ENCODE results near the gene SLC43A3. TPM values are rescaled to one million over a fixed set of nuclear protein-coding genes. Genes with fewer than 3 reads are reported as not detected.

SLC43A3 gene
- total and polyA plus RNA-seq, 9 of the 15 experiments (the other 6 are each of a cell fraction or from before 2014, with no cell fraction given), result 63.7 to 281 (median 139) TPM

DNA sequence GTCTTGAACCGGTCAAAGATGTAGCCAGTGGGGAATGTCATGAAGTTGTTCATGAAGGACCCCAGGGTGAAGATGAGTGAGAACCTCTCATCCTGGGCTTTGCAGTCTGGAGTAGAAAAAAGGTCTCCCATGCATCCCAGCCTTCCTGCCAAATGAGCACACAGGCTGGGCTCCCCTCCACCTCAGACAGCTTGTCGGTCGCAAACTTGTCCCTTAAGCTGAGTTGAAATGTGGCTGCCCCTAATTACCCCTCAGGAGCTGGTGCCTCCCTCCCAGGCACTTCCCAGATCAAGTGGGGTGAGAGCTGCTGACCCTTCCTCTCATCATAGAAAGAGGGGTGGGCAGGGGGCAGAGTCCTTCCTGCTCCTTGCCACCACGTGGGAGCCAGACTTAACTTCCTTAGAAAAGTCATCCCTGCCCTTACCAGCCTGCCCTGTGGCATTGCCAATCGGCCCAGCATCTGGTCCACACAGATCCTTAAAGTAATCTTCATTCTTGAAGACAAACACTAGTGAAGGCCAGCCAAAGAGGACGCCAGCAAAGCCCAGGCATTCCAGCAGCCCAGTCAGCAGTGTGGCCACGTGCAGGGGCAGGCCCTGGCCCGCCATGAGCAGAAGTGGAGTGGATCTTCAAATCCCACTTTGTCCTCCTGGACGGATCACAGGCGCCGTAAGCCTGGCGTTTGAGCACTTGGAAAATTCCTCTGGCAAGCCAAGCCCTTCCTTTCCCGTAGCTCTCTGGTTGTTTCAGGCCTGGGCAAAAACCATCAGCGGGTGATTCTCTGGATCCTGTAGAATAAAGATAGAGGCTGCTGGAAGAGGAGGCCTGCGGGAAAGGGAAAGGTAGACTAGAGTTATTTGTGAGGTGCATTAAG, 1.1 kb downstream of the SLC43A3 start (continued):
- TF ChIP-seq PYGO2 (tag; IDR thresholded peaks at IDR 0.05), result no peak
- TF ChIP-seq EHMT2 (IDR thresholded peaks at IDR 0.05), result no peak
- TF ChIP-seq TEAD1 (CRISPR knock-in tag; IDR thresholded peaks at IDR 0.05), result 0 out of 4 replicates have a peak, but pooled peaks of 1 of the 2 experiments have one; percentile 13
- no peak for TF ChIP-seq SAFB (IDR thresholded peaks at IDR 0.05; ENCODE audit: borderline replicate concordance, low read depth, low read length)
- TF ChIP-seq, protein P1, sequence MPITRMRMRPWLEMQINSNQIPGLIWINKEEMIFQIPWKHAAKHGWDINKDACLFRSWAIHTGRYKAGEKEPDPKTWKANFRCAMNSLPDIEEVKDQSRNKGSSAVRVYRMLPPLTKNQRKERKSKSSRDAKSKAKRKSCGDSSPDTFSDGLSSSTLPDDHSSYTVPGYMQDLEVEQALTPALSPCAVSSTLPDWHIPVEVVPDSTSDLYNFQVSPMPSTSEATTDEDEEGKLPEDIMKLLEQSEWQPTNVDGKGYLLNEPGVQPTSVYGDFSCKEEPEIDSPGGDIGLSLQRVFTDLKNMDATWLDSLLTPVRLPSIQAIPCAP (CRISPR knock-in tag; IDR thresholded peaks at IDR 0.05; ENCODE audit: borderline replicate concordance), result no peak
- no peak for TF ChIP-seq ZNF3 (CRISPR knock-in tag; IDR thresholded peaks at IDR 0.05)
- no peak for TF ChIP-seq ETV1 (tag; conservative IDR thresholded peaks at IDR 0.05; ENCODE audit: low read depth)
- TF ChIP-seq GATAD2B (IDR thresholded peaks at IDR 0.05; ENCODE audit: borderline replicate concordance), result no peak
- no peak for TF ChIP-seq HLTF (IDR thresholded peaks at IDR 0.05)
- TF ChIP-seq DNMT1 (IDR thresholded peaks at IDR 0.05), result no peak
- TF ChIP-seq ETV6 (IDR thresholded peaks at IDR 0.05; ENCODE audit: borderline replicate concordance in 1 of 2, low read depth in 2 of 2, low read length in 1 of 2), result no peak
- peak; percentile 66; the same call in 1 of the 2 replicates for TF ChIP-seq ETV6 (CRISPR knock-in tag; IDR thresholded peaks at IDR 0.05; ENCODE audit: borderline replicate concordance)
- no peak for TF ChIP-seq THAP7 (CRISPR knock-in tag; IDR thresholded peaks at IDR 0.05)
- 0 out of 2 replicates have a peak, but pooled peaks have one; percentile 30 for TF ChIP-seq ZKSCAN8 (CRISPR knock-in tag; IDR thresholded peaks at IDR 0.05)
- TF ChIP-seq SRSF1 (IDR thresholded peaks at IDR 0.05; ENCODE audit: low read depth, low read length), result no peak
- no peak for TF ChIP-seq POLR3G (IDR thresholded peaks at IDR 0.05; ENCODE audit: extremely low read depth, insufficient read length, insufficient replicate concordance)
- TF ChIP-seq MEF2A (IDR thresholded peaks at IDR 0.05; ENCODE audit: control insufficient read depth, low read depth, low read length), result no peak
- TF ChIP-seq U2AF2 (optimal IDR thresholded peaks at IDR 0.05; ENCODE audit: low read depth, low read length), result no peak
- no peak for TF ChIP-seq ZNF224 (CRISPR knock-in tag; IDR thresholded peaks at IDR 0.05)
- no peak for TF ChIP-seq PHB (CRISPR knock-in tag; IDR thresholded peaks at IDR 0.05)
- no peak for TF ChIP-seq KDM4B (IDR thresholded peaks at IDR 0.05; ENCODE audit: borderline replicate concordance in 2 of 2, low read depth in 1 of 2)
- no peak for TF ChIP-seq SIN3A (IDR thresholded peaks at IDR 0.05; ENCODE audit: borderline replicate concordance in 2 of 2, control insufficient read depth in 1 of 2, low read depth in 2 of 2, low read length in 2 of 2)
- TF ChIP-seq KAT2B (IDR thresholded peaks at IDR 0.05; ENCODE audit: low read depth, low read length), result no peak
- TF ChIP-seq PHTF2 (CRISPR knock-in tag; IDR thresholded peaks at IDR 0.05), result no peak
- TF ChIP-seq THRA (IDR thresholded peaks at IDR 0.05), result no peak
- no peak for TF ChIP-seq PTTG1 (tag; IDR thresholded peaks at IDR 0.05; ENCODE audit: low read depth)
- TF ChIP-seq KLF6 (CRISPR knock-in tag; IDR thresholded peaks at IDR 0.05; ENCODE audit: borderline replicate concordance), result no peak

All from K562 (cell line).